SK-N-SH (cell line): ENCODE measurements around the gene CIC. TPM values are rescaled to one million over a fixed set of nuclear protein-coding genes. Genes with fewer than 3 reads are reported as not detected.

Experiments used
- CTCF ChIA-PET: fragments of 300-600, 350-600 bp; formaldehyde crosslinking; extraction: SDS; loops from one replicate; lab custom pipeline; 2021; lab: Yijun Ruan, JAX
- POLR2A ChIA-PET: fragments of 350-600 bp; sonication (Branson Sonifier 250); formaldehyde crosslinking; extraction: SDS; loops from one replicate; lab custom pipeline; 2020; ENCODE audit warnings: antibody characterized with exemption, inconsistent platforms; lab: Yijun Ruan, JAX
- DNase-seq: peaks from one replicate; pipeline ENCODE4 v3.0.0; 2012
- H2AFZ ChIP-seq: fragments of 200-600 bp; sonication (generic); 2 replicates; pipeline ENCODE4 v1.8.1; 2016; ENCODE audit warnings: antibody characterized with exemption, mild to moderate bottlenecking, low read depth
- H3F3A ChIP-seq: fragments of 200-600 bp; sonication (generic); replicated peaks from 2 replicates; pipeline ENCODE3; 2016; ENCODE audit warnings: antibody characterized with exemption, mild to moderate bottlenecking; ENCODE audit not compliant: insufficient read depth
- H3K27ac ChIP-seq, 2 experiments: fragments of 200-500 bp in 1 of 2; fragments of 200-600 bp in 1 of 2; sonication (Bioruptor generic) in 1 of 2; sonication (generic), shearing (Covaris generic) in 1 of 2; 2 replicates each; pipeline versions ENCODE4 v1.5.1 to v1.6.1; 2014 to 2016; ENCODE audit warnings: low read depth in 2 of 2, inconsistent platforms in 1 of 2, low read length in 1 of 2, mild to moderate bottlenecking in 1 of 2, mixed read lengths in 1 of 2
- H3K27me3 ChIP-seq: fragments of 200-600 bp; sonication (generic), shearing (Covaris generic); 2 replicates; pipeline ENCODE4 v1.6.1; 2016; ENCODE audit warnings: mixed run types; ENCODE audit not compliant: insufficient read depth
- H3K36me3 ChIP-seq, 2 experiments: fragments of 200-500 bp in 1 of 2; fragments of 200-600 bp in 1 of 2; sonication (Bioruptor generic) in 1 of 2; sonication (generic) in 1 of 2; replicated peaks in 1 of 2; 2 replicates each; pipeline versions ENCODE3 to v1.5.1; 2014 to 2016; ENCODE audit warnings: low read length in 1 of 2, mild to moderate bottlenecking in 1 of 2; ENCODE audit not compliant: insufficient read depth in 2 of 2, control insufficient read depth in 1 of 2
- H3K4me1 ChIP-seq, 2 experiments: fragments of 200-500 bp in 1 of 2; fragments of 200-600 bp in 1 of 2; sonication (Bioruptor generic) in 1 of 2; sonication (generic), shearing (Covaris generic) in 1 of 2; 2 replicates each; pipeline versions ENCODE4 v1.5.1 to v1.6.1; 2014 to 2016; ENCODE audit warnings: low read depth in 1 of 2, low read length in 1 of 2, mixed run types in 1 of 2; ENCODE audit not compliant: insufficient read depth in 2 of 2, control insufficient read depth in 1 of 2
- H3K4me2 ChIP-seq: fragments of 200-600 bp; sonication (generic), shearing (Covaris generic); 2 replicates; pipeline ENCODE4 v1.6.1; 2017; ENCODE audit warnings: mixed run types
- H3K4me3 ChIP-seq, 2 experiments: fragments of 200-500 bp in 1 of 2; fragments of 200-600 bp in 1 of 2; sonication (Bioruptor generic) in 1 of 2; sonication (generic), shearing (Covaris generic) in 1 of 2; 2 replicates each; pipeline versions ENCODE4 v1.5.1 to v1.8.1; 2014 to 2016; ENCODE audit warnings: low read depth in 2 of 2, inconsistent platforms in 1 of 2, low read length in 1 of 2, mild to moderate bottlenecking in 1 of 2, mixed read lengths in 1 of 2, moderate library complexity in 1 of 2
- H3K79me2 ChIP-seq: fragments of 200-600 bp; sonication (generic); 2 replicates; pipeline ENCODE4 v1.8.1; 2017; ENCODE audit warnings: mild to moderate bottlenecking; ENCODE audit not compliant: insufficient read depth
- H3K9ac ChIP-seq: fragments of 200-600 bp; sonication (generic); 2 replicates; pipeline ENCODE4 v1.6.1; 2017; ENCODE audit warnings: mixed run types
- H3K9me2 ChIP-seq: fragments of 200-600 bp; sonication (generic); 2 replicates; pipeline ENCODE4 v1.6.1; 2017; ENCODE audit warnings: mixed run types
- H3K9me3 ChIP-seq: fragments of 200-600 bp; sonication (generic); 2 replicates; pipeline ENCODE4 v1.6.1; 2017; ENCODE audit warnings: mixed run types, mild to moderate bottlenecking, moderate library complexity
- H4K20me1 ChIP-seq: fragments of 200-600 bp; sonication (generic); 2 replicates; pipeline ENCODE4 v1.6.1; 2017; ENCODE audit warnings: mild to moderate bottlenecking, mixed run types; ENCODE audit not compliant: insufficient read depth
- ELF1 ChIP-seq: IDR thresholded peaks from 2 replicates; pipeline ENCODE4 v1.4.0; 2012
- EZH2phosphoT487 ChIP-seq: fragments of 200-600 bp; sonication (generic); IDR thresholded peaks from 2 replicates; pipeline ENCODE4 v1.6.1; 2017; ENCODE audit warnings: low read depth, mixed run types, mild to moderate bottlenecking, antibody characterized with exemption, moderate library complexity, borderline replicate concordance
- FOXM1 ChIP-seq: IDR thresholded peaks from 2 replicates; pipeline ENCODE4 v1.4.0; 2012; ENCODE audit warnings: low read depth, mild to moderate bottlenecking
- GABPA ChIP-seq: IDR thresholded peaks from 2 replicates; pipeline ENCODE4 v1.4.0; 2012; ENCODE audit warnings: low read depth, mild to moderate bottlenecking
- GATA2 ChIP-seq: sonication (generic); formaldehyde crosslinking; IDR thresholded peaks from 2 replicates; pipeline ENCODE4 v1.5.0; 2020; ENCODE audit warnings: mild to moderate bottlenecking, missing genetic modification reagents
- JUND ChIP-seq: IDR thresholded peaks from 2 replicates; pipeline ENCODE4 v1.4.0; 2012
- MEF2A ChIP-seq: IDR thresholded peaks from 2 replicates; pipeline ENCODE4 v1.4.0; 2012; ENCODE audit warnings: low read depth, borderline replicate concordance
- MXI1 ChIP-seq: IDR thresholded peaks from 2 replicates; pipeline ENCODE4 v1.6.1; 2012; ENCODE audit warnings: mild to moderate bottlenecking, low read depth, low read length, improper control_type of control experiment
- NRF1 ChIP-seq: IDR thresholded peaks from 2 replicates; pipeline ENCODE4 v1.6.1; 2012; ENCODE audit warnings: low read depth, mild to moderate bottlenecking, low read length
- POLR2AphosphoS5 ChIP-seq: IDR thresholded peaks from 2 replicates; pipeline ENCODE4 v1.6.1; 2012; ENCODE audit warnings: low read depth, low read length
- RCOR1 ChIP-seq: fragments of 150-350 bp; IDR thresholded peaks from 2 replicates; pipeline ENCODE4 v1.6.1; 2017; ENCODE audit warnings: antibody characterized with exemption, low read length
- RFX5 ChIP-seq: IDR thresholded peaks from 2 replicates; pipeline ENCODE4 v1.6.1; 2012; ENCODE audit warnings: mild to moderate bottlenecking, improper control_type of control experiment, low read length
- RXRA ChIP-seq: IDR thresholded peaks from 2 replicates; pipeline ENCODE4 v1.4.0; 2012; ENCODE audit warnings: low read depth, mild to moderate bottlenecking, borderline replicate concordance
- SIN3A ChIP-seq: IDR thresholded peaks from 2 replicates; pipeline ENCODE4 v1.6.1; 2012; ENCODE audit warnings: low read depth, mild to moderate bottlenecking, low read length, moderate library complexity, borderline replicate concordance
- SMC3 ChIP-seq: IDR thresholded peaks from 2 replicates; pipeline ENCODE4 v1.6.1; 2012; ENCODE audit warnings: low read depth, low read length, improper control_type of control experiment
- TCF12 ChIP-seq: IDR thresholded peaks from 2 replicates; pipeline ENCODE4 v1.4.0; 2012
- YY1 ChIP-seq: IDR thresholded peaks from 2 replicates; pipeline ENCODE4 v1.4.0; 2012; ENCODE audit warnings: low read depth, mild to moderate bottlenecking
- WGBS: methylation state at CpG from one replicate; pipeline ENCODE4 v1.1.6; 2017; ENCODE audit warnings: low lambda C conversion rate; 5-methylcytosine and 5-hydroxymethylcytosine counted together
- polyA plus RNA-seq, 3 experiments: library from polyadenylated mRNA; depleted of rRNA; stranded (reverse); fragments of >200 nt; gene quantifications; 2 replicates each; pipeline ENCODE4 v1.2.3, GENCODE V29; 2012
- TF ChIP-seq, protein P1 (sequence below): fragments of 150-350 bp; IDR thresholded peaks from 2 replicates; pipeline ENCODE4 v1.6.1; 2016; ENCODE audit warnings: mild to moderate bottlenecking, low read depth, low read length
- TF ChIP-seq, protein P2 (sequence below): fragments of 150-350 bp; IDR thresholded peaks from 2 replicates; pipeline ENCODE4 v1.6.1; 2017; ENCODE audit warnings: antibody characterized with exemption, low read length, low read depth, borderline replicate concordance
- TF ChIP-seq, protein P3 (sequence below): IDR thresholded peaks from 2 replicates; pipeline ENCODE4 v1.6.1; 2012; ENCODE audit warnings: mild to moderate bottlenecking, low read depth, low read length, moderate library complexity
- TF ChIP-seq, protein P4 (sequence below): IDR thresholded peaks from 2 replicates; pipeline ENCODE4 v1.4.0; 2012; ENCODE audit warnings: low read depth, borderline replicate concordance

Gene CIC
- polyA plus RNA-seq, 1 of the 3 experiments (the other 2 are of a cell fraction) = 16.9 TPM

DNA sequence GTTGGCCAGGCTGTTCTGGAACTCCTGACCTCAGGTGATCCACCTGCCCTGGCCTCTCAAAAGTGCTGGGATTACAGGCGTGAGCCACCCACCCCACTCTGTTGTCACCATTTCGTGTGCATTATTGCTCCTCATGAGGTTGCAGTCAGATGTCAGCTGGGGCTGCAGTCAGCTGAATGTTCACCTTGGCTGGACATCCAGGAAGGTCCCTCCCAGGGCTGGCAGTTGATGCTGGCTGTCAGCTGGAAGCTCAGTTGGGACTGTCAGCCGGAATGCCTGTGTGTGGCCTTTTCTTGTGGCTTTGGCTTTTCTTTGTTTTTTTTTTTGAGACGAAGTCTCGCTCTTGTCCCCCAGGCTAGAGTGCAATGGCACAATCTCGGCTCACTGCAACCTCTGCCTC lies 63.0 kb downstream of the CIC start:
- peaks cover 0 to 7% of the 10 kb centered on the region in 2 experiments for H3K36me3 ChIP-seq
- no peak for DNase-seq
- H3K4me2 ChIP-seq = no peak overlapping the region
- H3K9me2 ChIP-seq = no peaks in the 10 kb centered on the region
- 90% methylated on average over 6 of the region's 6 CpGs for WGBS
- no peak overlapping the region for H3K9ac ChIP-seq
- H3K27ac ChIP-seq = no peak overlapping the region
- peaks cover under 1 to 5% of the 10 kb centered on the region in 2 experiments; a peak in 1 of 4 replicates for H3K4me1 ChIP-seq
- no peak for TF ChIP-seq MEF2A
- no peak for TF ChIP-seq POLR2AphosphoS5
- no peak for TF ChIP-seq RCOR1
- TF ChIP-seq RXRA = no peak
- TF ChIP-seq, protein P1, sequence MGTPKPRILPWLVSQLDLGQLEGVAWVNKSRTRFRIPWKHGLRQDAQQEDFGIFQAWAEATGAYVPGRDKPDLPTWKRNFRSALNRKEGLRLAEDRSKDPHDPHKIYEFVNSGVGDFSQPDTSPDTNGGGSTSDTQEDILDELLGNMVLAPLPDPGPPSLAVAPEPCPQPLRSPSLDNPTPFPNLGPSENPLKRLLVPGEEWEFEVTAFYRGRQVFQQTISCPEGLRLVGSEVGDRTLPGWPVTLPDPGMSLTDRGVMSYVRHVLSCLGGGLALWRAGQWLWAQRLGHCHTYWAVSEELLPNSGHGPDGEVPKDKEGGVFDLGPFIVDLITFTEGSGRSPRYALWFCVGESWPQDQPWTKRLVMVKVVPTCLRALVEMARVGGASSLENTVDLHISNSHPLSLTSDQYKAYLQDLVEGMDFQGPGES = no peak
- TF ChIP-seq SMC3 = no peak
- TF ChIP-seq, protein P2, sequence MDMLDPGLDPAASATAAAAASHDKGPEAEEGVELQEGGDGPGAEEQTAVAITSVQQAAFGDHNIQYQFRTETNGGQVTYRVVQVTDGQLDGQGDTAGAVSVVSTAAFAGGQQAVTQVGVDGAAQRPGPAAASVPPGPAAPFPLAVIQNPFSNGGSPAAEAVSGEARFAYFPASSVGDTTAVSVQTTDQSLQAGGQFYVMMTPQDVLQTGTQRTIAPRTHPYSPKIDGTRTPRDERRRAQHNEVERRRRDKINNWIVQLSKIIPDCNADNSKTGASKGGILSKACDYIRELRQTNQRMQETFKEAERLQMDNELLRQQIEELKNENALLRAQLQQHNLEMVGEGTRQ = no peak
- TF ChIP-seq RFX5 = no peak
- TF ChIP-seq FOXM1 = no peak
- TF ChIP-seq GATA2 (CRISPR knock-in tag) = no peak
- no peak for TF ChIP-seq GABPA
- TF ChIP-seq ELF1 = no peak
- no peak for TF ChIP-seq MXI1
- no peak for TF ChIP-seq JUND
- TF ChIP-seq NRF1 = no peak
- no peak overlapping the region for H3K4me3 ChIP-seq
- no peaks in the 10 kb centered on the region; the same call in 1 of the 2 replicates for H4K20me1 ChIP-seq
- H3F3A ChIP-seq = no peaks in the 10 kb centered on the region
- ChIA-PET POLR2A (no interaction called here), CTCF (interaction anchor here (2.0 kb wide), 1 partner anchor 69 kb away, joined by 6 read pairs; no protein-coding TSS in a partner anchor)
- H2AFZ ChIP-seq = no peak overlapping the region
- H3K27me3 ChIP-seq = no peaks in the 10 kb centered on the region
- H3K79me2 ChIP-seq = peaks cover 24% of the 10 kb centered on the region
- H3K9me3 ChIP-seq = no peaks in the 10 kb centered on the region

DNA sequence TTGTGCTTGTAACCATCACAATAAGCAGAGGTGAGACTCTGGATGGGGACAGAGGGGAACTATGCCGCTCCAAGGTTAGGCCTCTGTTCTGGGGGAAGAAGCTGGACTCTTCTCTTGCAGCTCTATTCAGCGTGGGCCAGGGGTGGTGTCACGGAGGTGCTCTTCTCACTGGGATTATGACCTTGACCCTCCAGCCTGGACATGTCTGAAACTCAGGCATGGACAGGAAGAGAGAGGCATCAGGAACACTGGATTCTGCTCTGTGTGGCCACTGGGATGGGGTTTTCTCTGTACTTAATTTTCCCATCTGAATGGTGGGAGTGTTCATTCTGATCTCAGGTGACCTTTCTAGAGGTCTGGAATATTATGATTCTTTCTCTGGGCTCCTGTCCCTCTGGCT lies 64.0 kb downstream of the CIC start:
- H3K9me2 ChIP-seq = no peaks in the 10 kb centered on the region
- H3K4me3 ChIP-seq = no peak overlapping the region
- TF ChIP-seq RCOR1 (no peak), MEF2A (no peak), JUND (no peak), MXI1 (no peak), RFX5 (no peak), TCF12 (no peak), EZH2phosphoT487 (no peak), SIN3A (no peak), ELF1 (no peak), YY1 (no peak)
- TF ChIP-seq, protein P3, sequence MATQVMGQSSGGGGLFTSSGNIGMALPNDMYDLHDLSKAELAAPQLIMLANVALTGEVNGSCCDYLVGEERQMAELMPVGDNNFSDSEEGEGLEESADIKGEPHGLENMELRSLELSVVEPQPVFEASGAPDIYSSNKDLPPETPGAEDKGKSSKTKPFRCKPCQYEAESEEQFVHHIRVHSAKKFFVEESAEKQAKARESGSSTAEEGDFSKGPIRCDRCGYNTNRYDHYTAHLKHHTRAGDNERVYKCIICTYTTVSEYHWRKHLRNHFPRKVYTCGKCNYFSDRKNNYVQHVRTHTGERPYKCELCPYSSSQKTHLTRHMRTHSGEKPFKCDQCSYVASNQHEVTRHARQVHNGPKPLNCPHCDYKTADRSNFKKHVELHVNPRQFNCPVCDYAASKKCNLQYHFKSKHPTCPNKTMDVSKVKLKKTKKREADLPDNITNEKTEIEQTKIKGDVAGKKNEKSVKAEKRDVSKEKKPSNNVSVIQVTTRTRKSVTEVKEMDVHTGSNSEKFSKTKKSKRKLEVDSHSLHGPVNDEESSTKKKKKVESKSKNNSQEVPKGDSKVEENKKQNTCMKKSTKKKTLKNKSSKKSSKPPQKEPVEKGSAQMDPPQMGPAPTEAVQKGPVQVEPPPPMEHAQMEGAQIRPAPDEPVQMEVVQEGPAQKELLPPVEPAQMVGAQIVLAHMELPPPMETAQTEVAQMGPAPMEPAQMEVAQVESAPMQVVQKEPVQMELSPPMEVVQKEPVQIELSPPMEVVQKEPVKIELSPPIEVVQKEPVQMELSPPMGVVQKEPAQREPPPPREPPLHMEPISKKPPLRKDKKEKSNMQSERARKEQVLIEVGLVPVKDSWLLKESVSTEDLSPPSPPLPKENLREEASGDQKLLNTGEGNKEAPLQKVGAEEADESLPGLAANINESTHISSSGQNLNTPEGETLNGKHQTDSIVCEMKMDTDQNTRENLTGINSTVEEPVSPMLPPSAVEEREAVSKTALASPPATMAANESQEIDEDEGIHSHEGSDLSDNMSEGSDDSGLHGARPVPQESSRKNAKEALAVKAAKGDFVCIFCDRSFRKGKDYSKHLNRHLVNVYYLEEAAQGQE = no peak
- TF ChIP-seq, protein P4, sequence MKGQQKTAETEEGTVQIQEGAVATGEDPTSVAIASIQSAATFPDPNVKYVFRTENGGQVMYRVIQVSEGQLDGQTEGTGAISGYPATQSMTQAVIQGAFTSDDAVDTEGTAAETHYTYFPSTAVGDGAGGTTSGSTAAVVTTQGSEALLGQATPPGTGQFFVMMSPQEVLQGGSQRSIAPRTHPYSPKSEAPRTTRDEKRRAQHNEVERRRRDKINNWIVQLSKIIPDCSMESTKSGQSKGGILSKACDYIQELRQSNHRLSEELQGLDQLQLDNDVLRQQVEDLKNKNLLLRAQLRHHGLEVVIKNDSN = no peak
- TF ChIP-seq, protein P1 = no peak
- H3K27me3 ChIP-seq = no peaks in the 10 kb centered on the region
- H3K9me3 ChIP-seq = no peaks in the 10 kb centered on the region
- ChIA-PET POLR2A (no interaction called here), CTCF (interaction anchor here (2.0 kb wide), 1 partner anchor 68 kb away, joined by 6 read pairs; no protein-coding TSS in a partner anchor)
- H3K27ac ChIP-seq = no peak overlapping the region
- no peak for DNase-seq
- no peak overlapping the region for H2AFZ ChIP-seq
- 0 out of 2 replicates have a peak, but pooled peaks cover 15% of the 10 kb centered on the region for H3K79me2 ChIP-seq
- H3K36me3 ChIP-seq = peaks cover 4 to 9% of the 10 kb centered on the region in 2 experiments
- no peak overlapping the region for H3K4me2 ChIP-seq
- H4K20me1 ChIP-seq = no peaks in the 10 kb centered on the region
- no peaks in the 10 kb centered on the region; a peak in 1 of 4 replicates for H3K4me1 ChIP-seq
- no peaks in the 10 kb centered on the region for H3F3A ChIP-seq
- WGBS = 93% methylated on average over 3 of the region's 3 CpGs
- no peak overlapping the region for H3K9ac ChIP-seq
